ENCODE measurements around the gene TSHZ1.

GRCh38 chr18:75314606-75315005, 104.0 kb downstream of the TSHZ1 start:
- TF ChIP-seq POLR2AphosphoS5 (IDR thresholded peaks at IDR 0.05; ENCODE audit: low read depth, low read length) = no peak
- no peak for TF ChIP-seq REST (IDR thresholded peaks at IDR 0.05; ENCODE audit: insufficient read depth in 1 of 2, low read depth in 2 of 2, low read length in 2 of 2)
- no peak for TF ChIP-seq TAF1 (IDR thresholded peaks at IDR 0.05; ENCODE audit: borderline replicate concordance, insufficient read depth, low read length)
- TF ChIP-seq FOXP2 (optimal IDR thresholded peaks at IDR 0.05; ENCODE audit: borderline replicate concordance, extremely low read depth, extremely low read length, insufficient read depth) = no peak
- no peak for TF ChIP-seq SIN3A (IDR thresholded peaks at IDR 0.05; ENCODE audit: borderline replicate concordance, insufficient read depth, low read length)
